K562 (cell line): Measurements from ENCODE around the gene SMG9.

Experiments used
- ATF3 ChIP-seq, 2 experiments: fragments of 450-650 bp in 1 of 2; sonication (generic) in 1 of 2; formaldehyde crosslinking in 1 of 2; IDR thresholded peaks in 1 of 2; conservative IDR thresholded peaks in 1 of 2; 2 replicates each; pipeline versions ENCODE4 v1.6.1 to v1.8.1; 2016 to 2023; ENCODE audit warnings: mild to moderate bottlenecking in 2 of 2, moderate library complexity in 2 of 2, inconsistent platforms in 1 of 2, missing genetic modification reagents in 1 of 2
- BHLHE40 ChIP-seq: IDR thresholded peaks from 2 replicates; pipeline ENCODE4 v1.6.1; 2011; ENCODE audit warnings: low read length, improper control_type of control experiment
- CBX3 ChIP-seq, 2 experiments: IDR thresholded peaks; 1 replicate in 1 of 2; 2 replicates in 1 of 2; pipeline ENCODE4 v1.6.1; 2012; ENCODE audit warnings: inconsistent platforms in 2 of 2, low read length in 2 of 2, borderline replicate concordance in 1 of 2, control low read depth in 1 of 2
- EGR1 ChIP-seq: fragments of 450-650 bp; conservative IDR thresholded peaks from 2 replicates; pipeline ENCODE4 v1.6.1; 2017; ENCODE audit warnings: mild to moderate bottlenecking
- EZH2 ChIP-seq: IDR thresholded peaks from 2 replicates; pipeline ENCODE4 v1.6.1; 2012; ENCODE audit warnings: low read depth, mild to moderate bottlenecking, inconsistent platforms, low read length, borderline replicate concordance
- HDAC2 ChIP-seq: fragments of 450-650 bp; IDR thresholded peaks from 2 replicates; pipeline ENCODE4 v1.6.1; 2016; ENCODE audit warnings: mild to moderate bottlenecking
- KHSRP ChIP-seq: fragments of 450-650 bp; IDR thresholded peaks from 2 replicates; pipeline ENCODE4 v1.6.1; 2017
- NEUROD1 ChIP-seq: fragments of 150-350 bp; IDR thresholded peaks from 2 replicates; pipeline ENCODE4 v1.6.1; 2014; ENCODE audit warnings: borderline replicate concordance, low read length, low read depth; ENCODE audit not compliant: partially characterized antibody
- TARDBP ChIP-seq: fragments of 450-650 bp; IDR thresholded peaks from 2 replicates; pipeline ENCODE4 v1.6.1; 2016
- ZBTB1 ChIP-seq: sonication (generic); formaldehyde crosslinking; IDR thresholded peaks from 2 replicates; pipeline ENCODE4 v1.8.1; 2023; ENCODE audit warnings: missing genetic modification reagents, low read depth, mild to moderate bottlenecking, borderline replicate concordance
- ZBTB11 ChIP-seq, 3 experiments: fragments of 200-800 bp in 1 of 3; fragments of 250-450 bp in 1 of 3; fragments of 450-650 bp in 1 of 3; sonication (Bioruptor Pico) in 1 of 3; sonication (Bioruptor generic) in 1 of 3; formaldehyde crosslinking in 1 of 3; IDR thresholded peaks; 2 replicates each; pipeline versions ENCODE4 v1.6.1 to v1.8.0; 2016 to 2022; ENCODE audit warnings: mild to moderate bottlenecking in 2 of 3, missing genetic modification characterization in 2 of 3, missing compliant biosample characterization in 1 of 3, moderate library complexity in 1 of 3
- TF ChIP-seq, protein P1 (sequence below), 3 experiments: IDR thresholded peaks in 2 of 3; conservative IDR thresholded peaks in 1 of 3; 2 replicates each; pipeline ENCODE4 v1.5.1; 2011 to 2012; ENCODE audit warnings: low read length in 3 of 3, mild to moderate bottlenecking in 3 of 3, control low read depth in 2 of 3, improper control_type of control experiment in 1 of 3, inconsistent platforms in 1 of 3, low read depth in 1 of 3, mixed read lengths in 1 of 3, moderate library complexity in 1 of 3; ENCODE audit not compliant: insufficient read depth in 2 of 3

DNA sequence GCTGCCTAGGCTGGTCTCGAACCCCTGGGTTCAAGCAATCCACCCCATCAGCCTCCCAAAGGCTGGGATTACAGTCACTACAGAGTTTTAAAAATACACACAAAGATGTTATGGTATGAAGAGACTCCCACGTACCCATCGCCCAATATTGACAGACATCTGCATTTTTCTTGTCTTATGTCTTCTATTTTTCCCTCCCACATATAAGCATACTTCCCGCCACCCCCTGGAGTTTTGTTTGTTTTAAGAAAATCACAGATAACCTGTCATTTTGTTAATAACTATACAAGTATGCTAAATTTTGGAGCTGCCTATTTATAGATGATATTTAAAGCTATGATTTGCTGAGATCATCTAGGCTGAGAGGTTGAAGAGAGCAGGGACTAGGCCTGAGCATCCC, 6.2 kb upstream of the SMG9 start:
- TF ChIP-seq ATF3 (IDR thresholded peaks at IDR 0.05) (no peak), ATF3 (CRISPR knock-in tag; conservative IDR thresholded peaks at IDR 0.05) (no peak), HDAC2 (no peak), EGR1 (no peak), TARDBP (no peak), KHSRP (no peak), CBX3 (IDR thresholded peaks at IDR 0.05; ENCODE audit: borderline replicate concordance in 1 of 2, low read length in 2 of 2) (no peak), NEUROD1 (no peak), ZBTB11 (CRISPR knock-in tag; IDR thresholded peaks at IDR 0.05) (no peak), BHLHE40 (no peak), EZH2 (no peak), ZBTB1 (CRISPR knock-in tag) (no peak)
- TF ChIP-seq, protein P1, sequence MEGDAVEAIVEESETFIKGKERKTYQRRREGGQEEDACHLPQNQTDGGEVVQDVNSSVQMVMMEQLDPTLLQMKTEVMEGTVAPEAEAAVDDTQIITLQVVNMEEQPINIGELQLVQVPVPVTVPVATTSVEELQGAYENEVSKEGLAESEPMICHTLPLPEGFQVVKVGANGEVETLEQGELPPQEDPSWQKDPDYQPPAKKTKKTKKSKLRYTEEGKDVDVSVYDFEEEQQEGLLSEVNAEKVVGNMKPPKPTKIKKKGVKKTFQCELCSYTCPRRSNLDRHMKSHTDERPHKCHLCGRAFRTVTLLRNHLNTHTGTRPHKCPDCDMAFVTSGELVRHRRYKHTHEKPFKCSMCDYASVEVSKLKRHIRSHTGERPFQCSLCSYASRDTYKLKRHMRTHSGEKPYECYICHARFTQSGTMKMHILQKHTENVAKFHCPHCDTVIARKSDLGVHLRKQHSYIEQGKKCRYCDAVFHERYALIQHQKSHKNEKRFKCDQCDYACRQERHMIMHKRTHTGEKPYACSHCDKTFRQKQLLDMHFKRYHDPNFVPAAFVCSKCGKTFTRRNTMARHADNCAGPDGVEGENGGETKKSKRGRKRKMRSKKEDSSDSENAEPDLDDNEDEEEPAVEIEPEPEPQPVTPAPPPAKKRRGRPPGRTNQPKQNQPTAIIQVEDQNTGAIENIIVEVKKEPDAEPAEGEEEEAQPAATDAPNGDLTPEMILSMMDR (IDR thresholded peaks at IDR 0.05 in 2 of 3, conservative IDR thresholded peaks at IDR 0.05 in 1 of 3; ENCODE audit: insufficient read depth in 2 of 3, low read depth in 1 of 3, low read length in 3 of 3) = no peak
